Duodenal mucosa (tissue), 2 donors: ENCODE data around the gene ODC1.

Experiments used
- H3K27ac ChIP-seq: one replicate; pipeline ENCODE4 v1.7.0; 2013; ENCODE audit warnings: low read depth, low read length
- H3K27me3 ChIP-seq, 2 donors: one replicate each; pipeline ENCODE4 v1.7.0; 2013; ENCODE audit warnings: low read length in 2 of 2, control low read depth in 1 of 2; ENCODE audit not compliant: insufficient read depth in 2 of 2, control insufficient read depth in 1 of 2
- H3K36me3 ChIP-seq, 2 donors: one replicate each; pipeline ENCODE4 v1.7.0; 2013; ENCODE audit warnings: low read length in 2 of 2, control low read depth in 1 of 2; ENCODE audit not compliant: insufficient read depth in 2 of 2, control insufficient read depth in 1 of 2
- H3K4me1 ChIP-seq, 2 donors: one replicate each; pipeline ENCODE4 v1.7.0; 2013; ENCODE audit warnings: low read length in 2 of 2, control low read depth in 1 of 2; ENCODE audit not compliant: insufficient read depth in 2 of 2, control insufficient read depth in 1 of 2
- H3K4me3 ChIP-seq, 2 donors: one replicate each; pipeline ENCODE4 v1.7.0; 2013; ENCODE audit warnings: low read length in 2 of 2, low read depth in 1 of 2
- H3K9ac ChIP-seq, 2 donors: one replicate each; pipeline ENCODE4 v1.7.0; 2013; ENCODE audit warnings: low read length in 2 of 2, low read depth in 1 of 2
- H3K9me3 ChIP-seq, 2 donors: one replicate each; pipeline ENCODE4 v1.7.0; 2013; ENCODE audit warnings: low read length in 2 of 2, control low read depth in 1 of 2; ENCODE audit not compliant: control insufficient read depth in 1 of 2

Gene ODC1

GRCh38 chr2:10417551-10418335, 30.4 kb downstream of the ODC1 start:
- Histone ChIP-seq H3K4me3 (no peak overlapping the region), H3K9me3 (no peaks in the 10 kb centered on the region), H3K9ac (no peak overlapping the region), H3K36me3 (peaks cover 6 to 30% of the 10 kb centered on the region in 2 donors), H3K27ac (no peak overlapping the region), H3K27me3 (no peaks in the 10 kb centered on the region), H3K4me1 (peaks cover 22 to 33% of the 10 kb centered on the region in 2 donors)

GRCh38 chr2:10415640-10416039, 32.5 kb downstream of the ODC1 start:
- no peak overlapping the region for H3K4me3 ChIP-seq
- H3K27me3 ChIP-seq: no peaks in the 10 kb centered on the region
- peaks cover 26 to 34% of the 10 kb centered on the region in 2 donors for H3K4me1 ChIP-seq
- H3K9ac ChIP-seq: no peak overlapping the region
- no peaks in the 10 kb centered on the region for H3K9me3 ChIP-seq
- peaks cover 0 to 21% of the 10 kb centered on the region in 2 donors for H3K36me3 ChIP-seq
- H3K27ac ChIP-seq: no peak overlapping the region

GRCh38 chr2:10415048-10415447, 33.1 kb downstream of the ODC1 start:
- Histone ChIP-seq H3K27me3 (no peaks in the 10 kb centered on the region), H3K9ac (peak overlapping the region in 1 of 2 donors; percentile 27), H3K27ac (no peak overlapping the region), H3K4me1 (peaks cover 26 to 37% of the 10 kb centered on the region in 2 donors), H3K4me3 (no peak overlapping the region), H3K36me3 (peaks cover 0 to 24% of the 10 kb centered on the region in 2 donors), H3K9me3 (no peaks in the 10 kb centered on the region)

GRCh38 chr2:10414591-10414990, 33.5 kb downstream of the ODC1 start:
- H3K36me3 ChIP-seq: peaks cover 0 to 20% of the 10 kb centered on the region in 2 donors
- no peaks in the 10 kb centered on the region for H3K27me3 ChIP-seq
- H3K27ac ChIP-seq: no peak overlapping the region
- no peak overlapping the region for H3K4me3 ChIP-seq
- no peaks in the 10 kb centered on the region for H3K9me3 ChIP-seq
- H3K9ac ChIP-seq: peak overlapping the region in 1 of 2 donors; percentile 27
- H3K4me1 ChIP-seq: peaks cover 26 to 37% of the 10 kb centered on the region in 2 donors

- no peak overlapping the region for H3K4me3 ChIP-seq
- no peak overlapping the region for H3K9ac ChIP-seq
- H3K27me3 ChIP-seq: no peaks in the 10 kb centered on the region
- H3K36me3 ChIP-seq: peaks cover 0 to 16% of the 10 kb centered on the region in 2 donors
- H3K9me3 ChIP-seq: no peaks in the 10 kb centered on the region
- peaks cover 30 to 43% of the 10 kb centered on the region in 2 donors for H3K4me1 ChIP-seq
- no peak overlapping the region for H3K27ac ChIP-seq
These were observed 34.1 kb downstream of the ODC1 start for GRCh38 chr2:10413991-10414451.

GRCh38 chr2:10413503-10413902, 34.6 kb downstream of the ODC1 start:
- Histone ChIP-seq H3K9ac (no peak overlapping the region), H3K36me3 (peaks cover 0 to 16% of the 10 kb centered on the region in 2 donors), H3K4me3 (no peak overlapping the region), H3K4me1 (peaks cover 35 to 48% of the 10 kb centered on the region in 2 donors), H3K9me3 (no peaks in the 10 kb centered on the region), H3K27ac (no peak overlapping the region), H3K27me3 (no peaks in the 10 kb centered on the region)

GRCh38 chr2:10412380-10412779, 35.7 kb downstream of the ODC1 start:
- Histone ChIP-seq H3K4me1 (peaks cover 47 to 56% of the 10 kb centered on the region in 2 donors), H3K36me3 (peaks cover 0 to 16% of the 10 kb centered on the region in 2 donors), H3K4me3 (no peak overlapping the region), H3K27ac (no peak overlapping the region), H3K9ac (no peak overlapping the region), H3K27me3 (no peaks in the 10 kb centered on the region), H3K9me3 (no peaks in the 10 kb centered on the region)

- no peak overlapping the region for H3K4me3 ChIP-seq
- peaks cover 0 to 16% of the 10 kb centered on the region in 2 donors for H3K36me3 ChIP-seq
- H3K9me3 ChIP-seq: no peaks in the 10 kb centered on the region
- H3K4me1 ChIP-seq: peaks cover 54 to 58% of the 10 kb centered on the region in 2 donors
- no peak overlapping the region for H3K27ac ChIP-seq
- H3K27me3 ChIP-seq: no peaks in the 10 kb centered on the region
- H3K9ac ChIP-seq: no peak overlapping the region
These were observed 36.6 kb downstream of the ODC1 start for GRCh38 chr2:10411557-10411956.

- H3K4me3 ChIP-seq: no peak overlapping the region
- no peak overlapping the region for H3K27ac ChIP-seq
- H3K4me1 ChIP-seq: peaks cover 56 to 58% of the 10 kb centered on the region in 2 donors
- H3K27me3 ChIP-seq: no peaks in the 10 kb centered on the region
- H3K36me3 ChIP-seq: peaks cover 0 to 20% of the 10 kb centered on the region in 2 donors
- no peaks in the 10 kb centered on the region for H3K9me3 ChIP-seq
- H3K9ac ChIP-seq: no peak overlapping the region
These were observed 37.2 kb downstream of the ODC1 start for GRCh38 chr2:10410823-10411437.
